ENCODE results near the gene PTPRO. TPM values are rescaled to one million over a fixed set of nuclear protein-coding genes. Genes with fewer than 3 reads are reported as not detected.
A peak's percentile ranks its signal among the peaks of the same experiment; 100 is the strongest.

The PTPRO gene
- total RNA-seq (2014; rRNA removed; shearing (Covaris generic)) = 12.3 and 14.3 TPM in 2 replicates

DNA sequence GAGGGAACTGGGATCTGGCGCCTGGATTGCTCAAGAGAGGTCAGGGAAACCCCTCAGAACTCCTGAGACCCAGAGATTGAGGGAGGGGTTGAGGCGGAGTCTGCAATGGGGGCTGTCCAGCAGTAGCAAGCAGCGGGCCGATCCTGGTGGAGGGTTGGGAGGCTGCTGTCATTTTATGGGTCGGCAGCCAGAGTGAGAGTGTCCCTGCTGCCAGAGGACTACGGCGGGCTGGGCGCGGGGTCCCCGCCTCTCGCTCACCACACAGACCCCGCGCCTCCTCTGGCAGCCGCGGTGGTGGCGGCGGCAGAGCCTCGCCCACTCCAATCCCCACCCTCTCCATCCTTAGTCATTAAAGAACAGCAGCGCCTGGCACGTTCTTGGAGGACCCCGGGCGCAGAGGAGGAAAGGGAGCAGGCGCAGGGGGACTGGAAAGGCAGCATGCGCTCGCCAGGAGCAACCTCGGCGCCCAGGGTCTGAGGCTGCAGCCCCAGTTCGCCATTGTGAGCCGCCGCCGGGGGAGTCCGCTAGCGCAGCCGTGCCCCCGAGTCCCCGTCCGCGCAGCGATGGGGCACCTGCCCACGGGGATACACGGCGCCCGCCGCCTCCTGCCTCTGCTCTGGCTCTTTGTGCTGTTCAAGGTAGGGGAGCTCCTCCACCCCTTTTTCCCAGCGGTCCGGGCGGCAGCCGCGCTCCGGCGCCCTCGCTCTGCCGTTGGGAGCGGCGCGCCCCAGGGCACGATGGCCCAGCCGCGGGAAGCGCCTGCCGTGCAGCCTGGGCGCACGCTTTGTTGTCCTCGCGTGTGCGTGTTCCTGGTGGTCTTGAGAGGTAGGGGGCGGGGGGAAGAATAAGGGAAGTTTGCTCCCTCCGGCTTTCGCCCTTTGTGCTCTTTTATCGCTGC, at the start of gene PTPRO:
TSS of gene PTPRO (plus strand) at position 345 of the 898 bp plus-strand sequence.
- DNase-seq (ENCODE audit: low spot score) = no peak

DNA sequence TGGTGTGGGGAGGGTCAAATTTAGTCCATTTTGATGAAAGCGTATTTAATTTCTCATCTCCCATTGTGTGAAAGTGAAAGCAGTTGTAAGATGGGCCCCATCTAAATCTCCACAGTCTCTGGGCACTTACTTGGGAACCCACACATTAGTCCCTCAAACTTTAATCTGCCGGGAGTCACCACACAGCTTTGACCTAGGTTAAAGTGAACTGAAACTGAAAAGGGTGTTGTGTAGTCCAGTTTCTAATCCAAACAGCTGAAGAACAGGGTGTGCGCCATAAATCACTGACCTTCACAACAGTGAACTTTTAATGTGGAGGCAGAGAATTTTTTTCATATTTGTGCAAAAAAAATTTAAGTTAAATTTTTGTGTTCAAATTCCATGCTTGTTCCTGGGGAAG, 48.4 kb upstream of the PTPRO start:
- DNase-seq (ENCODE audit: low spot score) = no peak

DNA sequence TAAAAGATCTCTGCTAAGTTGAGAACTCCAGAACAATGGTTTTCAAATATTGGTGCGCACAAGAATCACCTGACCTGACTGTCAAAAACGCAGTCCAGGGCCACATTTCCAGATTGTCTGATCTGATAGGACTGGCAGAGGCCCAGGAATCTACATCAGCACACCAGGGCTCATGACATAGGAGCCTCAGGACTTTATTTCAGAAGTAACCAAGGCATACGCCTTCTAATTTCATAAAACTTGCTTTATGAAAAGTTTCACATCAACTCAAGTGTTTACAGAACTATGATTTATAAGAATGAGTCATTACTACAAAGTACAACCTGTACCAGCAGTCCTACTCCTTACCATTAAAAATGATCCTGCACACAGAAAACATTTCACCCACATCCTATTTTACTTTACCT, 47.7 kb upstream of the PTPRO start:
- peak; percentile 85 for DNase-seq (ENCODE audit: low spot score)

DNA sequence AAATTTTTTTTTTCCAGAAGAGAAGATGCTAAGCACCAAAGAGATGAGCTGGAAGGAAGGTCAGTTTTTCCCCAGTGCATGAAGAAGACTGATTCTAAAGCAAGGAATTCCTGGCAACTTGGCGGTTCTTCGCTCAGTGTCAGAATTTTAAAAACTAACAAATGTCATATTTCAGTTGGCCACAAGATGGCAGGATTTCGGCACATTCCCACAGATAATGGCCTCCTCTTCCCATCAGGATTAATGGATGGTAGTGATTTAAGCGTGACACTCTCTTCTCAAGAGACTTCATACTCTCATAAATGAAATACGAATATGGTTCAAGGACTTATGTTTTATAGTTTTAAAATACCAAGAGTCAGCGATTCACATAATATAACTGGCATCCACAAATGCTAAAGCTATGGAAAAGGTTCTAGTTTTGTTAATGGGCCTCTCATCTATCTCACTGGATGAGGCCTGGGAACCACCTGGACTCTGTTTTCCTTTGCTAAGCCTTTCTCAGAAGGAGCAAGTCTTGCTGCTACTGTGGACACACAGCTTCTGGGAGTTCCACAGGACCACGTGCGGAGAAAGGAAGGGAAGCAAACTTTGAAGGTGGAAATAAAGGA, 46.1 kb upstream of the PTPRO start:
- DNase-seq (ENCODE audit: low spot score) = peak; percentile 79

DNA sequence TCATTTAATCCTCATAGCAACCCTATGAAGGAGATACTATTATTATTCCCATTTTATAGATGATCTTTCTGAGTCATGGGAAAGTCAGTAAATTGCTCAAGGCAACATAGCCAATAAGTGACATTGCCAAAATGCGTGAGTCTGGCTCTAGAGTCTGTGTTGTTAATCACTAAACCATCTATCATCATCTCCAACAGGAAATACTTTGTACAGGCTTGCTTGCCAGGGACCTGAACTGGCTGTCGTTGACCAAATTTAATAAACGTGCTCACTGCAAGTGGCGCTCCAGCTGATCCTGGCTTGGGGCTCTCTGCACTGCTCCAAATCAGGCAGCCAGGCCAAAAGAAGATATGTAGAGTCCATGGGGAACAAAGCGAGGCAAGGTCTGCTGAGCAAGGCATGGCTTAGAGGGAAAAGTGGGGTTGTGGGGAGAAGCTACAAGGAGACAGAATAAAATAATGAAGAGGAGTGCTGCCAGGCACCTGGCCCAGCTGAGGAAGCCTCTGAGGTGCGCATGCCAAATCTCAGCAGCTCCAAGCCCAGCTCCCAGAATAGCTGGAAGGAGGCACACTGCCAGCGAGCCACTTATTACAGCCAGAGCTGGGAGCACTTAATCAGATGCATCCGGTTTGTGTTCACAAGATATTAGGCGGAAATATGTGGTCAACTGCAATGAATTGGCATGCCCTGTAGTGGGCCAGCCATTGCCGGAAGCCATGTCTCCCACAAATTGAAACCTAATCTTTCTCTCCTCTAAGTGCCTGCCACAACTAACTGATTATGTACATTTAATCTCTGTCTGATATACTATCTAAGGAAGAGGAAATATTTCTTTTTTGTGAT, 43.3 kb upstream of the PTPRO start:
- DNase-seq (ENCODE audit: low spot score) = no peak

DNA sequence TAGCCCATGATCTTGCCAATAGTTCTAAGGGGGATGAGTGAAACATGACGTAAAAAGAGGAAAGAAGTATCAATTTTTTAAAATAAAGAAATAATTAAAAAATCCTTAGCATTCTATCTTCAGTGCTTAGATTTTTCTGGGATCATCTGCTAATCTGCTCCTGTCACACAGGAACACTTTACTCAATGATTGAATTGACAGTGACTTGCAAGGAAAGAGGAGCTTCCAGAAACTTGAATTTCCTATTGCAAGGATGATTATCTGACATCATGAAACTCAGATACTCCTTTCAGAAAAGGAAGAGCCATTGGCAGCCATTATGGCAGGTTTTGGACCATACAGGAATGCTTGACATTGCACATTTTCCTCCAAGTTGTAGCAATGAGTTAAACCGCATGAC, 41.4 kb upstream of the PTPRO start:
- no peak for DNase-seq (ENCODE audit: low spot score)

DNA sequence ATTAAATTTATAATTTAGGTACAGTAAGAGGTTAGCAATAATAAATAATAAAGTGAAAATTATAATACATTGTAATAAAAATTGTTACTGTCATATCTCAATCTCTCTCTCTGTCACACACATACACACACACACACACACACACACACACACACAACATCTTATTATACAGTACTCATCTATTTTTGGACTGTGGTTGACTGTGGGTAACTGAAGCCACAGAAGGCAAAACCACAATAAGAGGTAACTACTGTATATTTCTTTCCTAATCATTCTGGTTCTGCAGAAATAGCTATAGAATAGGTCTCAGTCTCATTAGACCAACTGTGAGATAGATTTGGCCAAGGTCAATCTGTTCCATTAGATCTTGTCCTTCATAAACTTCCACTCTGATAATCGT, 33.1 kb upstream of the PTPRO start:
- no peak for DNase-seq (ENCODE audit: low spot score)

DNA sequence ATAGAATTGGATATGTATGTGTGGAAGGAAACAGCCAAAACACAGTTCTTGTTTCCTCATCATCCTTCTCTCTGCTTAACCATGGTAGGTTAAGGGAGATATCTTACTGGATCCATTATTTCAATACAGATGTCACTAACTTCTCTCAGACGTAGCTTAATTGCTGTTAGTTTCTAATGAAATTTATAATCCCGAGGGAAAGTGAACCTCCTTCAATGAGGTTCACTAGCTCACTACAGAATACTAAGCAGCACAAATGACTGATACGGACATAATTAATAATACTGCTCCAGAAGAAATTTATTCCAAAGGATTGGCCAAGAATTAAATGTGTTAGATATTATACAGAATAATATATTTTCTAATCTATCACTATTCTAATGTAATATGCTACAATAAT, 28.6 kb upstream of the PTPRO start:
- no peak for DNase-seq (ENCODE audit: low spot score)

DNA sequence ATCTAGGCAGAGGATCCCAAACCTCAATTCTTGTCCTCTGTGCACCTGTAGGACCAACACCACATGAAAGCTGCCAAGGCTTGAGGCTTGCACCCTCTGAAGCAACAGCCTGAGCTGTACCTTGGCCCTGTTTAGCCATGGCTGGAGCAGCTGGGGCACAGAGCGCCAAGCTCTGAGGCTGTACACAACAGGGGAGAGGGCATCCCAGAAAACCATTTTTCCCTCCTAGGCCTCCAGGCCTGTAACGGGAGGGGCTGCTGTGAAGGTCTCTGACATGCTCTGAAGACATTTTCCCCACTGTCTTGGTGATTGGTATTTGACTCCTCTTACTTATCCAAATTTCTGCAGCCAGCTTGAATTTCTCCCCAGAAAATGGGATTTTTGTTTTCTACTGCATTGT, 22.4 kb upstream of the PTPRO start:
- no peak for DNase-seq (ENCODE audit: low spot score)

DNA sequence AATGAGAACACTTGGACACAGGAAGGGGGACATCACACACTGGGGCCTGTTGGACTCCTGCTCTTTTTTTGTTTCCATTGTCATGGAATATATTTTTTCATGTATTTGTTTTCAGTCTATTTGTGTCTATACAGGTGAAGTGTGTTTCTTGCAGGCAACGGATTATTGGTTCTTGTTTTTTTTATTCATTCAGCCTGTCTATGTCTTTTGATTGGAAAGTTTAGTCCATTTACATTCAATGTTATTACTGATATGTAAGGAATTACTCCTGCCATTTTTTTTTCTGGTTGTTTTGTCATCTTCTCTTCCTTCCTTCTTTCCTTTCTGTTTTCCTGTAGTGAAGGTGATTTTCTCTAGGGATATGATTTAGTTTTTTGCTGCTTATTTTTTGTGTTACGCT, 18.0 kb upstream of the PTPRO start:
- no peak for DNase-seq (ENCODE audit: low spot score)

DNA sequence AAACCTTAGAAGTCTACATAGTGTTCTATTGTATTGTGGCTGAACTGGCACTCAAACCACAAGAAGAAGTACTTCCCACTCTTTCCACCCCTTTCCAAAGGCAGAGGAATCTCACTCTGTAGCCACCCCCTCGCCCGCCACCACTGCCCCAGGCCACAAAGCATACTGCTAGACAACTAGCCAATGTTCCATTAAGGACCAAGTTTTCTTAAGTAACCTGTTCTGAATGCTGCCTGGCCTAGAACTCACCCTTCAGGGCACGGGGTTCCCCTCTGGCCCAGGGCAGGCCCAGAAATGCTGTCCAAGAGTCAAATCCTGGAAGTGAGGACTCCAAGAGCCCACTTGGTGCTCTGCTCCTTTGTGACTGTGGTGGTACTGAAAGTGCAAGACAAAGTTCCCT, 15.7 kb upstream of the PTPRO start:
- DNase-seq (ENCODE audit: low spot score) = no peak

DNA sequence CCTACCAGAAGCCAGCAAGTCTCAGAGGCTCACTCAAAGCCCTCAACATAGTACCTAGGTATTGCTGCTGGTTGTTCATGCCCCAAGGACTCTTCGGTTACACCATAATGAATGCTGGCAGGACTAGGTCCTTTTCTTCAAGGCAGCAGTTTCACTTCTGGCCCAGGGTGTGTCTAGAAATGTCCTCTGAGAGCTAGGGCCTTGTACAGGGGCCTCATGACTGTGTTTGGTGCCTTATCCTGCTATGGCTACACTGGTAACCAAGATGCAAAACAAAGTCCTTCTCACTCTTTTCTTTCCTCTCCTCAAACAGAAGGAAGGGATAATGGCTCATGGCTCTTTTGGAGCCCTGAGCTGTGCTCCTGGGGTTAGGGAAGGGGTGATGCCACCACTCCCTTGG, 15.2 kb upstream of the PTPRO start:
- DNase-seq (ENCODE audit: low spot score) = no peak

DNA sequence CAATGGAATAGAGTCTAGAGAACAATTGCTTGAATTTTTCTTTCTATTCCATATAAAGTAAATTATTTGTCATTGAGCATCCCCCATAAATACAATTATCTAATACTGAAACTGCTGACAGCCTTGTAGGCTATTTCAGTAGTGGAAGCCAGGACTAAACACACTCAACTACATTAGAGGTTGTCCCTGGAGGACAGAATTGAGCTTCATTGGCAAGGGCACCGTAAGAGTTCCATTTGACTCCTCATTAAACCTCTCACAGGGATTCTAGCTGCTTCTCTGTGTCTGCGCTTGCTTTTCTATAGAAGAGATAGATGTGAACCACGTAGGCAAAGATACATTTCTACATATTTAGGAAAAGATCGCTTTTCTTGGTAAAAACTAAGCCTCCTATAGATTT, 3.5 kb upstream of the PTPRO start:
- DNase-seq (ENCODE audit: low spot score) = no peak

DNA sequence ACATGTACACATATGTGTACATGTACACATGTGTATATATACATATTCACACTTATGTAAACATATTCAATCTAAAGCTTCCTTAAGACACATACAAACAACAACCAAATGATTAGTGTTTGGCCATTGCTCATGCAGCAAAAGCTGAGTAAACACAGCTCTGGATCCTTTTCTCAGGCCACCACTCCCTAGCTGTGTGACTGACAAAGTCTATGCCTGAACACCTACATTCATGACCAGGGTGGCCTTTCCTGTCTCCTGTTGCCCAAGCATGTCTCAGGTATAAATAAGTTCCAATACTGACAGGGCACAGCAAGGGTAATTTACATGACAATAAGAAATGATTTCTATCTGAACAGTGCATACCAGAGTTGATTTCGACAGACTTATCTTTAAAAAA, 1.4 kb upstream of the PTPRO start:
- no peak for DNase-seq (ENCODE audit: low spot score)

DNA sequence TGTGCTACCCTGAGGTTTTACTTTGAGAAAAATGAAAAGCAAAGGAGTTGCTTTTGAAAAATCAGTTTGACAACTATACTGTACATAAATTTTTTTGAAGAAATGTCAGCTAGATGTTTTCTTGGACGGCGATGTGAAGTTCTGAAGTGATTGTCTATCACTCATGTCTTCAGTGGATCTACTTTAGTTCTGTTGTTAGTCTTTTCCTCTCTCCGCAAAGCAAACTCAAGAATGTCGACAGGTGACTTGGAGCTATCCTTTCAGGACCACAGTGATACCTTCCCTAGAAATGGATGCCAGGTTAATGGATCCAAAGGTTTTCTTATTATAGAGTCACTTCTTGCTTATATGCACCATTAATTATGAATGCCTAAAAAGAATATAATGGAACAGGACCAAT, 1.2 kb downstream of the PTPRO start:
- DNase-seq (ENCODE audit: low spot score) = no peak

DNA sequence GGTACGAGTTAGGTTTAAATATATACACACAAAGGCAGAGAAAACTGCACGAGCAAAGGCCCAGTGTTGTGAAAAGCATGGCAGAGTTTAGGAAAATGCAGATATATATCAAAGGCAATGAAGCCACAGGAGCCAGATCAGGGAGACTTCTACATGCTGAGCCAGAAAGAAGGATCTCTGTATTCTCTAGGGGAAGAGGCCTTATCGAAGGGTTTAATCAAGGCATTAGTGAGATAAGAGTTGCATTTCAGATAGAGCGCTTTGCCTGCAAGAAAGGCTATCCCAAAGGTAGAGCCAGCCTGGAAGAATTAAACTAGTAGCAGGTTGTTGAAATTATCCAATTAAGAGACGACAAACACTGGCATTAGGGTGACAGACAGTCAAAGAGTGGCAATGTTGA, 7.6 kb downstream of the PTPRO start:
- no peak for DNase-seq (ENCODE audit: low spot score)

DNA sequence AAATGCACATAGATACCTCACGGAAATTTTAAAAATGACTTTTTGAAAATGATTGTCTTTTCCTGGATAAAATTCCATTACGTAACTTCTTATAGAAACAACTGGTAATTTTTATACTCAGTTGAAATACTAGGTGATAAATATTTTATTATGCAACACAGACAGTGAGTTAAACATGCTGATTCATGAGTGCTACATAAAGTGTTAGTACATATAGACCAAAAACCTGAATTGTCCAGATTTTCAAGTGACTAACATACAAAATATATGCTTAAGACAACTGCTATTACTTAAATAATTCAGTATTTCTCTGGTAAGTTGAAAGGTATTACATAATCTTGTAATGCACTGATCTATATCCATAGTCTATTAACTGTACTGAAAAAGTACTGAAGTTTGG, 11.9 kb downstream of the PTPRO start:
- no peak for DNase-seq (ENCODE audit: low spot score)

DNA sequence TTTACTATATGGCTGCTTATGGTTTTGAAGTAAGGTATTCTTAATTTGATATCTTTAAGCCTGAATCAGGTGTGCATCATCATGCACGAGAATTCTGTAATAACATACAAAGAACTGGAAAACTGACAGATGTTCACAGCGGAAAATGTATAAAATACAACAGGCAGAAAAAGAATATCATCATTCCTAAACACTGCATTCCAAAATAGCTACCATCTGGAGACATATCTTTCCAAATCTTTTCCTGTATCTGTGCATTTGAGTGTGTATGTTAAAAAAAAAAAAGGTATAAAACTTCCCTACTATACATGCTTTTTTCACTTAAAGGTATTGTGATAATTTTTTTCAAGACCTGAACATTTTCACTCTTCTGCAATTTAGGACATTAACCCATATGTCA, 13.7 kb downstream of the PTPRO start:
- no peak for DNase-seq (ENCODE audit: low spot score)

DNA sequence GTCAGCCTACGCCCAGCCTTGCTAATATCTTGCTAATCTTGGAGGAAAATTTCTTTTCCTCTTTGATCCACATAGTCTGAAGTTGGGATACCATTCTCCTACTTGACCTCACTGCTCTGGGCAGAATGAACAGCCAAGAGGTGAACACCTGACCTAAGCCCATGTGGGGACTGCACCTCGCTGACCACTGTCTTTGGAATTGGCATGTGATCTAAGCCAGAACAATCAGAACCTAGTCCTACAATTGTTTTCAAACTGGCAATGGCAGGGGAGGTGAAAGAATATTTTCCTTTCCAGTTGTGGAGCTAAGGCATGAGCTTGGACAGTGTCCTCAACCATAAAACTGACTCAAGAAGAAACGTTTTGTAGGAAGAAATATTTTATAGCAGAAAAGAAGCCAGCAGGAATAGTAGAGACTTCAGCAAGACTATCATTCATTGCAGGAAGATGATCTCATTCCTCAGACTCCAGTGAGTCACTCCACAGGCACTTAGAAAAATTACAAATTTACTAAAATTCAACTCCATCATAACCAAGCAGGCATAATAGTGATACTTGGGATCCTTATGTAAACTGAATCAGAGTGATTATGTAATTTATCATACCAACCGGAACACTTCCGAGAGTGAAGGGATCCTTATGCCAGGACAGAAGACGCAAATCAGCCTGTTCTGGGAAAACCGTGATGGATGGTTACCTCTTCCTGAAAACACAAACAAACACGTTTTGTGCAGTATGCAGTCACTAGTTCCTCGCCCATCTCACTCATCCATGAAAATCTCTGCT, 14.7 kb downstream of the PTPRO start:
- DNase-seq (ENCODE audit: low spot score) = no peak

DNA sequence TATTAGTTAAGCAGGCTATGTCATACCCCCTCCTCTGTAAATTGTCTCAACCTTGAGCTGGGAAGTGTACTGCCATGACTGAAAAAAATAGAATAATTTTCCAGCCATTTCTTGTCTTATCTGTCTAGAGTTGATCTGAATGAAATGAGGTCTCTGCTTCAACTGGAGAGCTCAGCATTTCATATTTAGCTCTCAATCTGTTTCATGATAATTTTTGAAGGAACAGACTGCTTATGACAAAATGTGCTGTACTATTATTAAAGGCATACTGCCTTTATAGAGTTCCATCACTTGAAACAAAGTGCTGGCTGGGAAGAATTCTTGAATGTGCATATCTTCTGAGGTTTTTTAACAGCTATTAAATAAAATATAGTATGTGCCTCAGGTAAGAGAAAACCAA, 19.1 kb downstream of the PTPRO start:
- DNase-seq (ENCODE audit: low spot score) = no peak

DNA sequence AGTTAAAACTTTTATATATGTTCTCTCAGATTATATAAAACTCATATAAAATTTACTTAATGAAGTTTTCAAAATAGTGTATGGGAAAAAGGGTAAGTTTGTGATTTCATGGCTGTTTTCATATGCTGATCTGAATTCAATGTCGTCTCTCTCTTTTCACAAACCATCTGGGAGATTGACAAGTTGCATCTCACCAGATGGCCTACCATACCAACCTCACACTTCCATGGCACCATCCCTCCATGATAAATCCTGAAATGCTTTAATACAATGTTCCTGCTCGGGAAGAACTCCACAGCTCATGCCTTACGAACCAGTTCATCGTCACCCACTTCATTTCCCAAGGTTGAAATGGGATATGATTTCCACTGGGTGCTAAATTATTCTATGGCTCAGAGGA, 22.3 kb downstream of the PTPRO start:
- no peak for DNase-seq (ENCODE audit: low spot score)

DNA sequence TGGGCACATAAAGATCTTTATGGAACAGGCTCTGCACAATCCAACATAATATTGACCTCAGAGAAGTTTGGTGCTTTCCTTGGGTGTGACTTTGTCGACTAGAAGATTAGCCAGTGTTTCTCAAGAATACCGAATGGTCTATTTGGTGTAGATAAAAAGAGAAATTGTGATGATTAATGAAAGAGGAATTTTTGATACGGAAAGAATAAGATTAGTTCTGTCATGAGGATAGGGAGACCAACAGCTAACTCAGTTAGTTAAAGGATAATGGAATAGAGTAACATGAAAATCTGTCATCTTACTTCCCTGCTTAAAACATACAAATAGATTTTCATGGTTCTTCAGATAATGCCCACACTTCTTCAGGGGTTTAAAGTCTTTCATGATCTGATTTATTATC, 24.2 kb downstream of the PTPRO start:
- DNase-seq (ENCODE audit: low spot score) = no peak

Data from HT-29 (cell line).